ENCODE data around the gene PPP3R1.
A peak's percentile ranks its signal among the peaks of the same experiment; 100 is the strongest.

PPP3R1 gene

GRCh38 chr2:68167186-68167585 lies 85.1 kb downstream of the PPP3R1 start:
- peaks cover 18% of the 10 kb centered on the region for H3K79me2 ChIP-seq (ENCODE audit: control insufficient read depth, low read length)

GRCh38 chr2:68163641-68164040 lies 88.7 kb downstream of the PPP3R1 start:
- peaks cover 83% of the 10 kb centered on the region for H3K36me3 ChIP-seq (ENCODE audit: control insufficient read depth, low read length)
- no peaks in the 10 kb centered on the region for H3K27me3 ChIP-seq (ENCODE audit: control insufficient read depth, low read length)
- H3K9me2 ChIP-seq (replicated peaks; ENCODE audit: control insufficient read depth, low read length), result no peaks in the 10 kb centered on the region
- H3K79me2 ChIP-seq (ENCODE audit: control insufficient read depth, low read length), result peaks cover 32% of the 10 kb centered on the region
- no peaks in the 10 kb centered on the region for H3K9me3 ChIP-seq (ENCODE audit: control insufficient read depth, insufficient read depth, low read length)
- H3F3A ChIP-seq (ENCODE audit: control insufficient read depth, insufficient read depth), result peaks cover 6% of the 10 kb centered on the region; the same call in 1 of the 2 replicates
- no peak overlapping the region for H3K4me2 ChIP-seq (ENCODE audit: low read length)
- no peak overlapping the region for H3K4me3 ChIP-seq (ENCODE audit: low read length)
- H4K20me1 ChIP-seq (ENCODE audit: control insufficient read depth, insufficient read depth, low read depth, low read length), result peaks cover 4% of the 10 kb centered on the region; the same call in 1 of the 2 replicates
- H3K4me1 ChIP-seq (ENCODE audit: control insufficient read depth, low read length), result peaks cover 11% of the 10 kb centered on the region
- TF ChIP-seq EZH2phosphoT487 (IDR thresholded peaks at IDR 0.05; ENCODE audit: borderline replicate concordance, low read length) (no peak), CTCF (IDR thresholded peaks at IDR 0.05; ENCODE audit: low read depth, low read length, poor library complexity, severe bottlenecking) (no peak)
- no peak overlapping the region for H3K27ac ChIP-seq (ENCODE audit: low read depth, low read length)

More at GRCh38 chr2:68167186-68167585, 85.1 kb downstream of the PPP3R1 start:
- Histone ChIP-seq H3F3A (ENCODE audit: control insufficient read depth, insufficient read depth) (peaks cover 16% of the 10 kb centered on the region), H3K36me3 (ENCODE audit: control insufficient read depth, low read length) (peaks cover 74% of the 10 kb centered on the region), H3K9me3 (ENCODE audit: control insufficient read depth, insufficient read depth, low read length) (no peaks in the 10 kb centered on the region), H3K4me3 (ENCODE audit: low read length) (no peak overlapping the region), H3K9me2 (replicated peaks; ENCODE audit: control insufficient read depth, low read length) (no peaks in the 10 kb centered on the region), H3K4me2 (ENCODE audit: low read length) (no peak overlapping the region), H4K20me1 (ENCODE audit: control insufficient read depth, insufficient read depth, low read depth, low read length) (peaks cover 8% of the 10 kb centered on the region; the same call in 1 of the 2 replicates), H3K27me3 (ENCODE audit: control insufficient read depth, low read length) (no peaks in the 10 kb centered on the region), H3K27ac (ENCODE audit: low read depth, low read length) (no peak overlapping the region), H3K4me1 (ENCODE audit: control insufficient read depth, low read length) (no peaks in the 10 kb centered on the region)
- TF ChIP-seq EZH2phosphoT487 (IDR thresholded peaks at IDR 0.05; ENCODE audit: borderline replicate concordance, low read length) (no peak), CTCF (IDR thresholded peaks at IDR 0.05; ENCODE audit: low read depth, low read length, poor library complexity, severe bottlenecking) (no peak)

- Histone ChIP-seq H3F3A (ENCODE audit: control insufficient read depth, insufficient read depth) (no peaks in the 10 kb centered on the region), H3K9me3 (ENCODE audit: control insufficient read depth, insufficient read depth, low read length) (no peaks in the 10 kb centered on the region), H3K27ac (ENCODE audit: low read depth, low read length) (peak overlapping the region; percentile 77; the same call in 1 of the 2 replicates), H3K4me3 (ENCODE audit: low read length) (peak overlapping the region; percentile 99), H4K20me1 (ENCODE audit: control insufficient read depth, insufficient read depth, low read depth, low read length) (no peaks in the 10 kb centered on the region), H3K79me2 (ENCODE audit: control insufficient read depth, low read length) (peaks cover 59% of the 10 kb centered on the region), H3K36me3 (ENCODE audit: control insufficient read depth, low read length) (peaks cover 55% of the 10 kb centered on the region), H3K4me2 (ENCODE audit: low read length) (peak overlapping the region; percentile 81), H3K9me2 (replicated peaks; ENCODE audit: control insufficient read depth, low read length) (no peaks in the 10 kb centered on the region), H3K4me1 (ENCODE audit: control insufficient read depth, low read length) (peaks cover 23% of the 10 kb centered on the region), H3K27me3 (ENCODE audit: control insufficient read depth, low read length) (no peaks in the 10 kb centered on the region)
- no peak for TF ChIP-seq EZH2phosphoT487 (IDR thresholded peaks at IDR 0.05; ENCODE audit: borderline replicate concordance, low read length)
- TF ChIP-seq CTCF (IDR thresholded peaks at IDR 0.05; ENCODE audit: low read depth, low read length, poor library complexity, severe bottlenecking), result no peak
Observed at GRCh38 chr2:68158134-68158447, 94.2 kb downstream of the PPP3R1 start.

All from DOHH2 (cell line).